Activated B cell treated with CpG ODN at 0.5 μM for 24 hours (primary cell): Measurements from ENCODE around the gene PLCZ1. TPM values are rescaled to one million over a fixed set of nuclear protein-coding genes. Genes with fewer than 3 reads are reported as not detected.

Source experiments
- ATAC-seq: fragments of 200-7000 bp; cut with Tn5 transposase; one replicate; pipeline ENCODE4 v1.10.0; 2021; ENCODE audit warnings: low read depth, mild to moderate bottlenecking, moderate library complexity
- CTCF ChIA-PET: fragments of 350-600 bp; sonication (Branson Sonifier 250); formaldehyde crosslinking; loops from one replicate; lab custom pipeline; 2021; ENCODE audit warnings: antibody characterized with exemption; lab: Charles Lee
- POLR2A ChIA-PET: fragments of 350-600 bp; sonication (Branson Sonifier 250); formaldehyde crosslinking; loops from one replicate; lab custom pipeline; 2021; ENCODE audit warnings: antibody characterized with exemption; lab: Charles Lee
- DNase-seq: peaks from one replicate; pipeline ENCODE4 v3.0.0; 2022
- H3K27ac Mint-ChIP-seq: one replicate; pipeline ENCODE4 v1.8.0; 2020; ENCODE audit warnings: mixed read lengths
- H3K27me3 Mint-ChIP-seq: one replicate; pipeline ENCODE4 v1.8.0; 2021; ENCODE audit warnings: mixed read lengths
- H3K36me3 Mint-ChIP-seq: one replicate; pipeline ENCODE4 v1.8.0; 2021; ENCODE audit warnings: low read depth, mixed read lengths
- H3K4me1 Mint-ChIP-seq: one replicate; pipeline ENCODE4 v1.8.0; 2021; ENCODE audit warnings: mixed read lengths
- H3K4me3 Mint-ChIP-seq: one replicate; pipeline ENCODE4 v1.8.0; 2020; ENCODE audit warnings: mild to moderate bottlenecking, mixed read lengths
- H3K9me3 Mint-ChIP-seq: one replicate; pipeline ENCODE4 v1.8.0; 2020; ENCODE audit warnings: mixed read lengths
- CTCF ChIP-seq: fragments of 200-600 bp; IDR thresholded peaks from one replicate; pipeline ENCODE4 v1.8.0; 2022; ENCODE audit warnings: antibody characterized with exemption, mild to moderate bottlenecking
- intact Hi-C: fragments of 100-400 bp; cut with micrococcal nuclease; formaldehyde crosslinking; loops from one replicate; pipeline ENCODE4 v1.15.1; 2024
- total RNA-seq: library from RNA; stranded (reverse); gene quantifications from 2 replicates; pipeline ENCODE4 v1.2.3, GENCODE V29; 2022

The PLCZ1 gene
- total RNA-seq, 1 donor from 2014 or later = not detected

- Mint-ChIP-seq H3K4me1 (no peaks in the 10 kb centered on the region), H3K9me3 (peaks cover 5% of the 10 kb centered on the region), H3K27ac (no peak overlapping the region), H3K36me3 (no peaks in the 10 kb centered on the region), H3K27me3 (no peaks in the 10 kb centered on the region), H3K4me3 (no peak overlapping the region)
- no peak for DNase-seq
- POLR2A ChIA-PET = no interaction called here
- CTCF ChIA-PET = no interaction called here
- no peak for TF ChIP-seq CTCF
- intact Hi-C loops = no loop called here
- no peak for ATAC-seq
These were observed 97.4 kb downstream of the PLCZ1 start for GRCh38 chr12:18640321-18640955.

- ATAC-seq = no peak
- Mint-ChIP-seq H3K27ac (no peak overlapping the region), H3K36me3 (no peaks in the 10 kb centered on the region), H3K4me3 (no peak overlapping the region), H3K4me1 (no peaks in the 10 kb centered on the region), H3K27me3 (no peaks in the 10 kb centered on the region), H3K9me3 (peaks cover 6% of the 10 kb centered on the region)
- ChIA-PET POLR2A (no interaction called here), CTCF (no interaction called here)
- no peak for TF ChIP-seq CTCF
- DNase-seq = no peak
- intact Hi-C loops = no loop called here
These were observed 103.4 kb downstream of the PLCZ1 start for GRCh38 chr12:18634382-18634781.

Other genes starting within 250 kb of the PLCZ1 start
- gene CAPZA3, start 107 bp upstream of the PLCZ1 start, total RNA-seq = not detected in 2 replicates